ENCODE results near the gene ACVR1B.

DNA sequence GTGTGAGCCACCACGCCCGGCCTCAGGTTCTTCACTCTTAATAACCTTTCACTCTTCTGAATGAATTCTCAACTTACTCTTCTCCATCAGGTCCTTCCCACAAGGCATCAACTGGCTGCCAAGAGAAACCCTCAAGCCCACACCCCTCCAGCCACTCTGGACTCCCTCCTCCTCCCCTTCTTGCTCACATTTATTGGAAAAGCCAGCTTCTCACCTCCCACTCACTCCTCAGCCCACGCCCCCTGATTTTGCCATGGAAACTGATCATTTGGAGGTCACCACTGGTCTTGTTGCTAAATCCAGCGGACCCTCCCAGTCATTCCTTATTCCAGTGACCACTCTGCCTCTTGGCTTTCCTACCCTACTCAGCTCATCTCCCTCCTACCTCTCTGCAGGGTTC lies 17.4 kb upstream of the ACVR1B start:
- TF ChIP-seq POLR2A (IDR thresholded peaks at IDR 0.05) (no peak), POLR2AphosphoS5 (IDR thresholded peaks at IDR 0.05; ENCODE audit: insufficient read depth in 1 of 2, low read depth in 1 of 2) (no peak)
- TF ChIP-seq, protein P1, sequence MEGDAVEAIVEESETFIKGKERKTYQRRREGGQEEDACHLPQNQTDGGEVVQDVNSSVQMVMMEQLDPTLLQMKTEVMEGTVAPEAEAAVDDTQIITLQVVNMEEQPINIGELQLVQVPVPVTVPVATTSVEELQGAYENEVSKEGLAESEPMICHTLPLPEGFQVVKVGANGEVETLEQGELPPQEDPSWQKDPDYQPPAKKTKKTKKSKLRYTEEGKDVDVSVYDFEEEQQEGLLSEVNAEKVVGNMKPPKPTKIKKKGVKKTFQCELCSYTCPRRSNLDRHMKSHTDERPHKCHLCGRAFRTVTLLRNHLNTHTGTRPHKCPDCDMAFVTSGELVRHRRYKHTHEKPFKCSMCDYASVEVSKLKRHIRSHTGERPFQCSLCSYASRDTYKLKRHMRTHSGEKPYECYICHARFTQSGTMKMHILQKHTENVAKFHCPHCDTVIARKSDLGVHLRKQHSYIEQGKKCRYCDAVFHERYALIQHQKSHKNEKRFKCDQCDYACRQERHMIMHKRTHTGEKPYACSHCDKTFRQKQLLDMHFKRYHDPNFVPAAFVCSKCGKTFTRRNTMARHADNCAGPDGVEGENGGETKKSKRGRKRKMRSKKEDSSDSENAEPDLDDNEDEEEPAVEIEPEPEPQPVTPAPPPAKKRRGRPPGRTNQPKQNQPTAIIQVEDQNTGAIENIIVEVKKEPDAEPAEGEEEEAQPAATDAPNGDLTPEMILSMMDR (IDR thresholded peaks at IDR 0.05), result no peak

Data from vagina (tissue), 2 donors.